Tibial nerve (tissue), 3 donors: ENCODE measurements around the gene NBEAL2.

Experiments used
- CTCF ChIP-seq, 5 experiments: fragments of 200-600 bp in 3 of 5; fragments of 450-650 bp in 2 of 5; sonication (generic) in 3 of 5; IDR thresholded peaks; one replicate each; pipeline ENCODE4 v1.5.1; 2016 to 2019; ENCODE audit warnings: antibody characterized with exemption in 5 of 5, mild to moderate bottlenecking in 3 of 5, moderate library complexity in 2 of 5
- POLR2A ChIP-seq, 2 donors: fragments of 450-650 bp; IDR thresholded peaks; one replicate each; pipeline ENCODE4 v1.6.1; 2017; ENCODE audit warnings: antibody characterized with exemption in 2 of 2, mild to moderate bottlenecking in 2 of 2, moderate library complexity in 2 of 2

- no peak for TF ChIP-seq CTCF (IDR thresholded peaks at IDR 0.05)
- no peak for TF ChIP-seq POLR2A (IDR thresholded peaks at IDR 0.05)
Observed at GRCh38 chr3:46986782-46987310, 7.4 kb downstream of the NBEAL2 start.
